Activated naive CD8-positive, alpha-beta T cell treated with anti-CD3 and anti-CD28 coated beads for 36 hours (primary cell): ENCODE measurements around the gene PC. TPM values are rescaled to one million over a fixed set of nuclear protein-coding genes. Genes with fewer than 3 reads are reported as not detected.
"Not testable (repeated sequence)": the region's sequence is repeated elsewhere in the genome, so short reads cannot be mapped to it uniquely, and the experiment has no call there.

Experiments used
- DNase-seq: peaks from one replicate; pipeline ENCODE4 v3.0.0; 2021
- H3K27ac Mint-ChIP-seq: one replicate; pipeline ENCODE4 v1.8.0; 2022; ENCODE audit warnings: mild to moderate bottlenecking, moderate library complexity, mixed read lengths
- H3K27me3 Mint-ChIP-seq: one replicate; pipeline ENCODE4 v1.8.0; 2022; ENCODE audit warnings: mild to moderate bottlenecking, mixed read lengths
- H3K36me3 Mint-ChIP-seq: one replicate; pipeline ENCODE4 v1.8.0; 2021; ENCODE audit warnings: mild to moderate bottlenecking, mixed read lengths
- H3K4me1 Mint-ChIP-seq: one replicate; pipeline ENCODE4 v1.8.0; 2021; ENCODE audit warnings: mixed read lengths
- H3K4me3 Mint-ChIP-seq: one replicate; pipeline ENCODE4 v1.8.0; 2022; ENCODE audit warnings: mild to moderate bottlenecking, moderate library complexity, mixed read lengths
- H3K9me3 Mint-ChIP-seq: one replicate; pipeline ENCODE4 v1.8.0; 2022; ENCODE audit warnings: mixed read lengths
- total RNA-seq, 2 experiments: library from RNA; stranded (reverse); gene quantifications; one replicate each; pipeline ENCODE4 v1.2.3, GENCODE V29; 2021

Gene PC
- total RNA-seq, 2 experiments from 2014 or later = 8.1 TPM

DNA sequence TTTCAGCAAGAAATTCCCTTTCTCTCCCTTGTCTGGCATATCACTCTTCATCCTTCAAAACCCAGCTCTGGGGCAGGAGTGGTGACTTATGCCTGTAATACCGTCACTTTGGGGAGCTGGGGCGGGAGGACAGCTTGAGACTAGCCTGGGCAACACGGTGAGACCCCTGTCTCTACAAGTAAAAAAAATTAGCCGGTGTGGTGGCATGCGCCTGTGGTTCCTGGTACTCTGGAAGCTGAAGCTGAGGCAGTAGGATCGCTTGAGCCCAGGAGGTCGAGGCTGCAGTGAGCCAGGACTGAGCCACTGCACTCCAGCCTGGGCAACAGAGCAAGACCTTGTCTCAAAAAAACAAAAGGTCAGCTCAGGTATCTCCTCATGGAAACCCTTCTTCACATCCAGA, 116.3 kb downstream of the PC start:
- Mint-ChIP-seq H3K36me3 (peaks cover 22% of the 10 kb centered on the region), H3K27ac (peak overlapping the region; percentile 84), H3K27me3 (no peaks in the 10 kb centered on the region), H3K4me1 (peaks cover 50% of the 10 kb centered on the region), H3K9me3 (no peaks in the 10 kb centered on the region), H3K4me3 (peak overlapping the region; percentile 91)
- DNase-seq = no peak

DNA sequence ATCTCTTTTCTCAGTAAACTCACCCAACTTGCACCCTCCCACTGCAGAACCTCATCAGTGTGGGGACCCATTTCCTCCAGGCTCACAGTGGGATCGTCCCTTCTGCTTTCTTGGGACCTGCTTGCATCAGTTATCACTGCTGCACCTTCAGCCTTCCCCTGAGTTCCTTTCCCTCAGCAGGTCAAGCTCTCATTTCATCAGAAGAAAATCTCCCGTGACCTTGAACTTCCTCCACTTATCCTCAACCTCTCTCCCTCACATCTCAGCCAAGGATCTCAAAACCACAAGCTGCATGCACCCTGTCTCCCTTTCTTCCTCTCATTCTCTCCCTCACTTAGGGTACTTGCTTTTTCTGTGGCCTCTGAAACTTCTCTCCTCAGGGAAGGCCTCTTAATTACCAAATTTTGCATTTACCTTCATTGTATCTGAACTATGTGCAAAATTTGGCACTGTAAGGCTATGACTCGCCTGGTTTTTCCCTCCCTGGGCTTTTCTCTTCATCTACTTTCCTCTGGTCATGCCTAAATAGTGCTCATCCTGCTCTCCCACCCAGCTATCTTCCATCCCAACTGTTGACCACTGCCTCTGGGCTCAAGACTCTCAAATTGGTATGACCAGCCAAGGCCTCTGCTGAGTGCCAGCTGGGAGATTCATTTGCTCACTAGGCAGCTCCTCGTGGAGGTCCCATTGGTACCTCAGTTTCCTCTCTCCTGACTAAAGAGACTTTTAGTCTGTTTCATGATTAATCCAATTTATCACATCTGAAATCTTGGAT, 117.7 kb downstream of the PC start:
- Mint-ChIP-seq H3K36me3 (peaks cover 22% of the 10 kb centered on the region), H3K4me1 (peaks cover 53% of the 10 kb centered on the region), H3K4me3 (peak overlapping the region; percentile 50), H3K27me3 (no peaks in the 10 kb centered on the region), H3K9me3 (no peaks in the 10 kb centered on the region), H3K27ac (peak overlapping the region; percentile 66)
- no peak for DNase-seq

DNA sequence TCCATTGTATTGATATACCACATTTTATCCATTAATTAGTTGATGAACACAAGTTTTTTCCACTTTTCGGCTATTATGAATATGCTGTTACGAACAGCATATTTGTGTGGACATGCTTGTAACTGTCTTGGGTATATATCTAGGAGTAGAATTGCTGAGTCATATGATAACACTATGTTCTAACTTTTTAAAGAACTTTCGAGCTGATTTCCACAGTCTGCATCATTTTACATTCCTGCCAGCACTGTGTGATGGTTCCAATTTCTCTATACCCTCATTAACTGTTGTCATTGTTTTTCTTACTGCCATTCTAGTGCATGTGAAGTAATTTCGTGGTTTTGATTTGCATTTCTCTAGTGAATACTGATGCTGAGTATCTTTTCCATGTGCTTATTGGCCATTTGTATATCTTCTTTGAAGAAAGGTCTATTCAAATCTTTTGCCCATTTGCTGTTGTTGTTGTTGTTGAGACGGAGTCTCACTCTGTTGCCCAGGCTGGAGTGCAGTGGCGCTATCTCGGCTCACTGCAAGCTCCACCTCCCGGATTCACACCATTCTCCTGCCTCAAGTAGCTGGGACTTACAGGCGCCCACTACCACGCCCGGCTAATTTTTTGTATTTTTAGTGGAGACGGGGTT, 122.3 kb downstream of the PC start:
- DNase-seq = no peak
- no peak overlapping the region for H3K27ac Mint-ChIP-seq
- H3K4me1 Mint-ChIP-seq = peaks cover 28% of the 10 kb centered on the region
- no peak overlapping the region for H3K4me3 Mint-ChIP-seq
- H3K36me3 Mint-ChIP-seq = peaks cover 4% of the 10 kb centered on the region
- no peaks in the 10 kb centered on the region for H3K9me3 Mint-ChIP-seq
- H3K27me3 Mint-ChIP-seq = no peaks in the 10 kb centered on the region

DNA sequence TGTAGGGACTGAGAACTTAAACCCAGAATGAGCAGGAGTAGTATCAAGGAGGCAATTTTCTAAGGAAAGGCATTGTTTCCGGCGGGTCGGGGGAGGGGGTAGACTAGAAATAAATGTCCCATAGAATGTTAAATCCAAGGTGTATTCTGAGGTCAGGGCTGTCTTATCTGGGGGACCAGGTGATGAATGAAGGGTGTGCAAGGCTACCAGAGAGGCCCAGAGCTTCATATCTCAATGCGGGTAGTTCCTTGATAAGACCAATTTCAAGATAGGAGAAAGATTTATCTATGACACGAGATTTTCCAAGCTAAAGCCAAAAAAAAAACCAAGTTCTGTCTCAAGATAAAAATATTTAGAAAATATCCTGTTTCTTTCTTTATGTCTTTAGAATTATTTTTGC, 123.2 kb downstream of the PC start:
- no peaks in the 10 kb centered on the region for H3K27me3 Mint-ChIP-seq
- DNase-seq = no peak

DNA sequence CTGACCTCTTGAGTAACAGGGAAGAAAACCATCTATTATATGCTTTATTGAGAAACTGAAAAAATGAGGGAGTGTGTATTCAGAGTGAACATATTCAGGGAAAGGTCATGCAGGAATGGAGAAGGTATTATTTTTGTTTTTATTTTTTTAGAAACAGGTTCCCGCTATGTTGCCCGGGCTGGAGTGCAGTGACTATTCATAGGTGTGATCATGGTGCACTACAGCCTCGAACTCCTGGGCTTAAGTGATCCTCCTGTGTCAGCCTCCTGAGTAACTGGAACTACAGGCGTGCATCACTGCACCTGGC, 123.7 kb downstream of the PC start:
- Mint-ChIP-seq H3K27me3 (no peaks in the 10 kb centered on the region), H3K4me1 (peaks cover 17% of the 10 kb centered on the region), H3K36me3 (no peaks in the 10 kb centered on the region), H3K9me3 (no peaks in the 10 kb centered on the region), H3K27ac (no peak overlapping the region), H3K4me3 (no peak overlapping the region)
- DNase-seq = no peak

More for the DNA sequence above, 123.2 kb downstream of the PC start:
- Mint-ChIP-seq H3K36me3 (no peaks in the 10 kb centered on the region), H3K27ac (no peak overlapping the region), H3K4me3 (no peak overlapping the region), H3K9me3 (no peaks in the 10 kb centered on the region), H3K4me1 (peaks cover 19% of the 10 kb centered on the region)

DNA sequence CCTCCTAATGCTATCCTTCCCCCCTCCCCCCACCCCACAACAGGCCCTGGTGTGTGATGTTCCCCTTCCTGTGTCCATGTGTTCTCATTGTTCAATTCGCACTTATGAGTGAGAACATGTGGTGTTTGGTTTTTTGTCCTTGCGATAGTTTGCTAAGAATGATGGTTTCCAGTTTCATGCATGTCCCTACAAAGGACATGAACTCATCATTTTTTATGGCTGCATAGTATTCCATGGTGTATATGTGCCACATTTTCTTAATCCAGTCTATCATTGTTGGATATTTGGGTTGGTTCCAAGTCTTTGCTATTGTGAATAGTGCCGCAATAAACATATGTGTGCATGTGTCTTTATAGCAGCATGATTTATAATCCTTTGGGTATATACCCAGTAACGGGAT, 133.6 kb downstream of the PC start:
- H3K9me3 Mint-ChIP-seq, H3K4me1 Mint-ChIP-seq, H3K4me3 Mint-ChIP-seq, DNase-seq, H3K27ac Mint-ChIP-seq, H3K36me3 Mint-ChIP-seq, H3K27me3 Mint-ChIP-seq: not testable (repeated sequence)

DNA sequence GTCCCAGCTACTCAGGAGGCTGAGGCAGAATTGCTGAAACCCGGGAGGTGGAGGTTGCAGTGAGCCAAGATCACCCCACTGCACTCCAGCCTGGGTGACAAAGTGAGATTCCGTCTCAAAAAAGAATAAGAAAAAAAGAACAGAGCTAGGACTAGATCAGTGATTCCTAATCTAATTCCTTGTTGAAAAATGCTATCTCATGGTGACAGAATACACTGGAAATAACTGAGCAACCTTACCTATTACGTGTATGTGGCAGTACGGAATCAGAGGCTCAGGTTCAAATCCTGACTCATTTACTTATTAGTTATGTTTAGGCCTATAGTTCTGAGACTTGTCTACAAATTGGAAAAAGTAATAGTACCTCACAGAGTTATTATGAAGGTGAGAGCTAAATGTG, 134.5 kb downstream of the PC start:
- Mint-ChIP-seq H3K27ac (no peak overlapping the region), H3K4me3 (no peak overlapping the region), H3K4me1 (no peaks in the 10 kb centered on the region), H3K36me3 (no peaks in the 10 kb centered on the region), H3K27me3 (no peaks in the 10 kb centered on the region), H3K9me3 (peaks cover 1% of the 10 kb centered on the region)
- no peak for DNase-seq

DNA sequence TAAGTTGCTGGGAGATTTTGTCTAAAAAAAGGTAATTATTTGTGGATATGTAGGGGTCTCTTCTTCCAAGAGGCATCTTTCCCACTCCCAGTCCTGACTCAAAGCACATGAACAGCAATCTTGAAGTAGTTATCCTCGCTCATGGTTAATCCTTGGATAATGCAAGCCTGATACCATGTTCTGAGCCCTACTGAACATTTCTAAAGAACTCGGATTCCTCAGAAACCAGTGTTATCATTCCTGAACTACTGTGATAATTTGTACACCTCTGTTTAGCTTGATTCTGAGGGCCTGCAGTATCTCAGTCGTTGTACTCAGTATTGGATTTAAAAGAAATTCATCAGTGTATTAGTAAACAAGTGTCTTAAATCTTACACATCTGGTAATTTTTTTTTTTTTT, 137.3 kb downstream of the PC start:
- no peaks in the 10 kb centered on the region for H3K36me3 Mint-ChIP-seq

DNA sequence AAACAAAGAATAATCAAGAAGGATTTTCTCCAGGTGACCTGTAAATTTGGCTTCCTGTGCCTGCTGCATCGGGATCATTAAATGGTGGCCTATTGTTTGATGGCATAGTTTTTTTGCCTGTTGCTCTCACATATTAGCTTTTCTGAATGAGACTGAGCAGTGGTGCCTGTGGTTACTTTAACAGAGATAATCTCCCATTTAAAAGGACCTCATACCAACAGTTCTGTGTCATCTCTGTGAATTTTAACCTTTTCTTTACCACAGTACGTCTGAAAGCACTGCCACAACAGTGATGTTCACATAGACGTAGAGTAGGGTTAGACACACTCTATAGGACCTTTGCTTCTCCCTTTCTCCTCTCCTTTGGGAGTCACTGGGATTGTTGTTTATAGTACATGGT, 137.8 kb downstream of the PC start:
- Mint-ChIP-seq H3K9me3 (peaks cover 1% of the 10 kb centered on the region), H3K4me3 (no peak overlapping the region), H3K27ac (no peak overlapping the region), H3K4me1 (no peaks in the 10 kb centered on the region), H3K27me3 (no peaks in the 10 kb centered on the region), H3K36me3 (no peaks in the 10 kb centered on the region)
- DNase-seq = no peak

More for the DNA sequence above, 137.3 kb downstream of the PC start:
- Mint-ChIP-seq H3K4me1 (no peaks in the 10 kb centered on the region), H3K27ac (no peak overlapping the region), H3K4me3 (no peak overlapping the region), H3K27me3 (no peaks in the 10 kb centered on the region), H3K9me3 (peaks cover 1% of the 10 kb centered on the region)
- no peak for DNase-seq

DNA sequence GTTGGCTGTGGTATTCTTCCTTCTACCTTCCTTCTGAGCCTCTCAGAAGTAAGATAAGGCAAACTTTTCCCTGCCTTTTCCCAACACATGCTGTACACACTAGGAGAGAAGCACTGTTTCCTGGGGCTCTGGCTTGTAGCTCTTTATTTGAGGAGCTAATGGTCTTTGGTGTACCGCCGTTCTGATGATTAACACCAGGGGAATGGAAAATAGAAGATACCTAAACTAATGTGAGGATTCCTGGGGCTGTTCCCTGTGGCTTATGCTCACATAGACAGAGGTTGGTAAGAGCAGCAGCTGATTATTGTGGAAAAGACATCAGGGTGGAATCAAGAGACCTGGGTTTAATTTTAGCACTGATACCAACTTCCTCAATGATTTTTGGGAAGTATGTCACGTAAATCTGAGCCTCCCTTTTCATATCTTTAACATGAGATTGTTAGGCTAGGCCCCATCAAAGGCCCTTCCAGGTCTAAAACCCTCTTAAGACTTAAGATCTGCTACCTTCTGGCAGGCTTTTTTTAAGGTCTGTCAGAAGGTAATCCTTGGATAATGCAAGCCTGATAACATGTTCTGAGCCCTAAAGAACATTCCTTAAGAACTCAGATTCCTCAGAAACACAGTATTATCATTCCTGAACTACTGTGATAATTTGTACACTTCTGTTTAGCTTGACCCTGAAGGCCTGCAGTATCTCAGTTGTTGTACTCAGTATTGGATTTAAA, 139.8 kb downstream of the PC start:
- no peaks in the 10 kb centered on the region for H3K36me3 Mint-ChIP-seq
- no peaks in the 10 kb centered on the region for H3K9me3 Mint-ChIP-seq

DNA sequence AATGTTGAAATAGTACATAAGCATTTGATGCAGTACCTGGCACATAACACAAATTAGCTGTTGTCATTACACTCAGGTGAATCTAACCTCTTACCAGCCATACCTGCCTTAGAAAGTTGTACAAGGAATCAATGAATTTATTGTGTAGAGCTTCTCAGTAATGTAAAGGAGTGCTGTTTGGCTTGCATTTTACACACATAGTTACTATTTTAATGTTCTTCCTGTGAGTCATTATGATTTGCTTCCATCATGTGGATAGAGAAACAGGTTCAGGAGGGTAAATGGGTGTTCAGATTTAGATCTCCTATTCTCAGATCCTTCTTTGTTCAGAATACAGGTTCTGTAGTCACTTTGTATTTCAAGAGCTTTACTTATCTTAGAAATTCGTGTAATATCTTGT, 142.5 kb downstream of the PC start:
- Mint-ChIP-seq H3K27me3 (no peaks in the 10 kb centered on the region), H3K27ac (no peak overlapping the region), H3K9me3 (no peaks in the 10 kb centered on the region), H3K4me3 (no peak overlapping the region), H3K4me1 (no peaks in the 10 kb centered on the region), H3K36me3 (no peaks in the 10 kb centered on the region)
- no peak for DNase-seq

More for the DNA sequence above, 139.8 kb downstream of the PC start:
- Mint-ChIP-seq H3K4me1 (no peaks in the 10 kb centered on the region), H3K27ac (no peak overlapping the region), H3K4me3 (no peak overlapping the region), H3K27me3 (no peaks in the 10 kb centered on the region)
- DNase-seq = no peak

DNA sequence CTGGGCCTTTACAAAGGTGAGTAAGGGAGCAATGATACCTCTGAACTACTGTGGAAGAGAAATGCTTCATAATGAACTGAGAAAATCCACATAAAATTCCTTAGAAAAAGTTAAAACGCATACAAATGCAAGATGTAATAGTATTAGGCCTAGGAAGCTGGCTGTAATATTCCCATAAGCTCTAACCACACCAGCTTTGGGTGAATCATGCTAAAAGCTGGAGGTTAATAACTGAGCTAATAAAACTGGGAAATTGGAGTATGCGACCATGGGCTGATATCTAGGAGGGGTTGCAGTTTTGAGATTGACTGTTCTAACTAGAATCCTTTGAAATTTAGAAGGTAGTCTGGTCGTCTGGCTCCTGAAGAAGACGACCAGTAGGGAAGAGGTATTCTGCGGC, 143.5 kb downstream of the PC start:
- no peaks in the 10 kb centered on the region for H3K27me3 Mint-ChIP-seq
- no peak overlapping the region for H3K27ac Mint-ChIP-seq
- H3K9me3 Mint-ChIP-seq = no peaks in the 10 kb centered on the region
- H3K4me3 Mint-ChIP-seq = no peak overlapping the region
- no peaks in the 10 kb centered on the region for H3K4me1 Mint-ChIP-seq
- H3K36me3 Mint-ChIP-seq = no peaks in the 10 kb centered on the region
- DNase-seq = no peak

DNA sequence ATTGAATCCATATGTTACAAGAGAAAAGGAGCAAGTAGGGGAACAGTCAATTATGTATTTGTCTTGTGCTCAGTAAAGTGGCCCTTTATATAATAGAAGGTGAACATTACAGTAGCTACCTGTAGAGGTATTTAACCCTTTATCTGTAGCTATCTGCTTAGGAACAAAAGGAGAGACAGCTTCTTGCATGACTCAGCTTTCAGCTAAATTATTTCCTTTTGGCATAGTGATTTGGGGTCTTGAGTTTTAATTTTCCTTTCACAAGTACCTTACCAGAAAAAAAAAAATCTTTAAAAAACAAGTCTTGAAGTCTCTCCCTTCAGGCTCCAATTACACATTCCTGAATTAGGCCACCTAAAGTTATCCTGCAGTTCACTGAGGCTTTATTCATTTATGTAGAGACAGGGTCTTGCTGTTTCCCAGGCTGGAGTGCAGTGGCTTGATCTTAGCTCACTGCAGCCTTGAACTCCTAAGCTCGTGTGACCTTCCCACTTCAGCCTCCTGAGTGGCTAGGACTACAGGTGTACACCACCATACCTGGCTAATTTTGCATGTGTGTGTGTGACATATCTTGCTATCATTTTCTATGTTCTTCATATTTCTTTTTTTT, 147.5 kb downstream of the PC start:
- no peak for DNase-seq
- Mint-ChIP-seq H3K9me3 (no peaks in the 10 kb centered on the region), H3K36me3 (no peaks in the 10 kb centered on the region), H3K4me1 (no peaks in the 10 kb centered on the region), H3K27me3 (no peaks in the 10 kb centered on the region), H3K4me3 (no peak overlapping the region), H3K27ac (no peak overlapping the region)

DNA sequence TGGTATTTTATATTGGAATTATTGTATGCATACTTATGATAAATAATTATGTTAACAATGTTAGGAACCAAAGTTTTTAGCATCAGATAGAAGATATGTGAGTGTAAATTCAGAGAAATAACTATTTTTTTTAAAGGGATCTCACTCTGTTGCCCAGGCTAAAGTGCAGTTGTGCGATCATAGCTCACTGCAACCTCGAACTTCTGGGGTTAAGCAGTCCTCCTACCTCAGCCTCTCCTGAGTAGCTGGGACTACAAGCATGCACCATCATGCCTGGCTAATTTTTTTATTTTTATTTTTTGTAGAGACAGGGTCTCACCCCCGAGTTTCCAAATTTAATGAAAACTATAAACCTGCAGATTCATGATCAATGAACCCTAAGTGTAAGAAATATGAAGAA, 148.6 kb downstream of the PC start:
- H3K36me3 Mint-ChIP-seq = no peaks in the 10 kb centered on the region
- no peak for DNase-seq

DNA sequence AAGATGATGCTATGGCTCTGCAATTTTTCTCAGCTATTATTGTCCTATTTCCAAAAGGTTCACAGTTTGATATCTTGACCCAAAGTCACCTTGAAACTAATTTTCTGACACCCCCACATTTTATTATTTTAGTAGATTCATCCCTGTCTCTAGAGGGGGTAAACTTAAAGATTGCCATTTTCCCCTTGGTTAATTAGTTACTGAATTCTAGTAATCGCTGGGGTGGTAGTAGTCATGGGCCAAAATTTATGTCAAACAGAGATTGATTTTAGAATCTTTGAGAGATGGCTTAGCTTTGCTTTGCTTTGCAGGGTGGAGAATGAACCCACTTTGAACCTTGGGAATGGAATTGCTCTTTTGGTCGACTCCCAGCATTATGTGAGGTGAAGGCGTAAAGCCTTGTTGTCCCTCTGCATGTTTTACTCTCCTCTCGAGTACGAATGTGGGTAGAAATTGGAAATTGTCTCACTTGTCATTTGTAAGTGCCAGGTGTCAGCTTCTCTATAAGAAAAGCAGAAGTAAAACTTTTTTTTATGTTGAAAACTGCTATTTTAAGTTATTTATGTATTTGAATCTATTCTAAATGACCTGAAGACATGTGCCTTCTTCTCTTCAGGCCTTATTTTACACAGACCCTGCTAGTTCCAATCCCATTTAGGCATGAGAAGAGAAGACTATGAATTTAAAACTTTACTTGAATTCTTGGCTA, 157.3 kb downstream of the PC start:
- Mint-ChIP-seq H3K4me3 (no peak overlapping the region), H3K36me3 (no peaks in the 10 kb centered on the region), H3K4me1 (no peaks in the 10 kb centered on the region), H3K27me3 (no peaks in the 10 kb centered on the region), H3K27ac (no peak overlapping the region), H3K9me3 (no peaks in the 10 kb centered on the region)
- no peak for DNase-seq

More for the DNA sequence above, 148.6 kb downstream of the PC start:
- no peak overlapping the region for H3K27ac Mint-ChIP-seq
- H3K4me1 Mint-ChIP-seq = no peaks in the 10 kb centered on the region
- no peak overlapping the region for H3K4me3 Mint-ChIP-seq
- no peaks in the 10 kb centered on the region for H3K27me3 Mint-ChIP-seq
- no peaks in the 10 kb centered on the region for H3K9me3 Mint-ChIP-seq
